ENCODE measurements around the gene MED4. TPM values are rescaled to one million over a fixed set of nuclear protein-coding genes. Genes with fewer than 3 reads are reported as not detected.

Gene MED4
- total RNA-seq, 1 experiment from 2014 or later = 46.9 TPM

- H3K36me3 ChIP-seq (ENCODE audit: control insufficient read depth in 1 of 2, insufficient read depth in 2 of 2, low read length in 2 of 2) = peaks cover 13 to 82% of the 10 kb centered on the region in 2 experiments
- POLR2A ChIA-PET = no interaction called here
- no peaks in the 10 kb centered on the region for H3K9me2 ChIP-seq (ENCODE audit: insufficient read depth)
- intact Hi-C loops (cut with micrococcal nuclease) = no loop called here
- no peaks in the 10 kb centered on the region for H3K27me3 ChIP-seq (ENCODE audit: insufficient read depth, low read length)
- DNase-seq (ENCODE audit: low read depth, low spot score) = no peak
- RAD21 ChIA-PET (ENCODE audit: low non-redundant PET in 1 of 2, low total read pairs in 2 of 2, uncharacterized antibody in 2 of 2, unreplicated experiment in 2 of 2) = no interaction called here
- H3K4me1 ChIP-seq (ENCODE audit: control insufficient read depth in 1 of 2, insufficient read depth in 2 of 2, low read length in 2 of 2) = peaks cover 4 to 15% of the 10 kb centered on the region in 2 experiments; a peak in 3 of 4 replicates
- no peaks in the 10 kb centered on the region for H4K20me1 ChIP-seq (ENCODE audit: insufficient read depth)
- no peak overlapping the region for H2AFZ ChIP-seq (ENCODE audit: low read depth, low read length, poor library complexity, severe bottlenecking)
- BruUV-seq (replicated peaks) = no TSS peak
- no peak overlapping the region for H3K4me3 ChIP-seq (replicated peaks in 1 of 2; ENCODE audit: low read depth in 1 of 2, low read length in 2 of 2)
- TF ChIP-seq, protein P1, sequence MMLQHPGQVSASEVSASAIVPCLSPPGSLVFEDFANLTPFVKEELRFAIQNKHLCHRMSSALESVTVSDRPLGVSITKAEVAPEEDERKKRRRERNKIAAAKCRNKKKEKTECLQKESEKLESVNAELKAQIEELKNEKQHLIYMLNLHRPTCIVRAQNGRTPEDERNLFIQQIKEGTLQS (IDR thresholded peaks at IDR 0.05) = no peak
- TF ChIP-seq SP1 (IDR thresholded peaks at IDR 0.05; ENCODE audit: low read depth) (no peak), TCF7L2 (IDR thresholded peaks at IDR 0.05; ENCODE audit: borderline replicate concordance, extremely low read depth, insufficient read depth, insufficient read length) (no peak), CEBPB (IDR thresholded peaks at IDR 0.05; ENCODE audit: low read depth) (no peak), ZFX (IDR thresholded peaks at IDR 0.05) (no peak), EZH2phosphoT487 (IDR thresholded peaks at IDR 0.05; ENCODE audit: borderline replicate concordance) (no peak), JUND (IDR thresholded peaks at IDR 0.05) (no peak)
- TF ChIP-seq, protein P2, sequence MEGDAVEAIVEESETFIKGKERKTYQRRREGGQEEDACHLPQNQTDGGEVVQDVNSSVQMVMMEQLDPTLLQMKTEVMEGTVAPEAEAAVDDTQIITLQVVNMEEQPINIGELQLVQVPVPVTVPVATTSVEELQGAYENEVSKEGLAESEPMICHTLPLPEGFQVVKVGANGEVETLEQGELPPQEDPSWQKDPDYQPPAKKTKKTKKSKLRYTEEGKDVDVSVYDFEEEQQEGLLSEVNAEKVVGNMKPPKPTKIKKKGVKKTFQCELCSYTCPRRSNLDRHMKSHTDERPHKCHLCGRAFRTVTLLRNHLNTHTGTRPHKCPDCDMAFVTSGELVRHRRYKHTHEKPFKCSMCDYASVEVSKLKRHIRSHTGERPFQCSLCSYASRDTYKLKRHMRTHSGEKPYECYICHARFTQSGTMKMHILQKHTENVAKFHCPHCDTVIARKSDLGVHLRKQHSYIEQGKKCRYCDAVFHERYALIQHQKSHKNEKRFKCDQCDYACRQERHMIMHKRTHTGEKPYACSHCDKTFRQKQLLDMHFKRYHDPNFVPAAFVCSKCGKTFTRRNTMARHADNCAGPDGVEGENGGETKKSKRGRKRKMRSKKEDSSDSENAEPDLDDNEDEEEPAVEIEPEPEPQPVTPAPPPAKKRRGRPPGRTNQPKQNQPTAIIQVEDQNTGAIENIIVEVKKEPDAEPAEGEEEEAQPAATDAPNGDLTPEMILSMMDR (IDR thresholded peaks at IDR 0.05 in 2 of 3, conservative IDR thresholded peaks at IDR 0.05 in 1 of 3; ENCODE audit: borderline replicate concordance in 1 of 3, insufficient read depth in 1 of 3, low read depth in 2 of 3, low read length in 2 of 3) = no peak
- no peak overlapping the region for H3K9ac ChIP-seq (ENCODE audit: low read length)
- H3K9me3 ChIP-seq (ENCODE audit: control insufficient read depth in 1 of 2, insufficient read depth in 1 of 2, low read depth in 1 of 2, low read length in 2 of 2) = peaks cover 15 to 18% of the 10 kb centered on the region in 2 experiments; a peak in 3 of 4 replicates
- CTCF ChIA-PET = no interaction called here
- no peak for ATAC-seq
- H3K27ac ChIP-seq (ENCODE audit: low read depth, low read length) = no peak overlapping the region
- H3K79me2 ChIP-seq (ENCODE audit: insufficient read depth, low read length) = peaks cover 3% of the 10 kb centered on the region; the same call in 1 of the 2 replicates
- no peak overlapping the region for H3K4me2 ChIP-seq (ENCODE audit: low read length)
These were observed 26.0 kb downstream of the MED4 start for GRCh38 chr13:48068952-48069351.

All from HCT116 (cell line).